MM.1S (cell line): ENCODE results near the gene NIT2.

Experiments used
- DNase-seq: peaks from one replicate; pipeline ENCODE4 v3.0.0-alpha.2; 2015
- H2AFZ ChIP-seq: fragments of 300-600 bp; sonication (generic); 2 replicates; pipeline ENCODE4 v1.6.0; 2016; ENCODE audit warnings: antibody characterized with exemption, low read length
- H3F3A ChIP-seq: fragments of 300-600 bp; sonication (generic); 2 replicates; pipeline ENCODE4 v1.6.1; 2016; ENCODE audit warnings: mild to moderate bottlenecking, antibody characterized with exemption, low read length, moderate library complexity, mixed read lengths; ENCODE audit not compliant: insufficient read depth
- H3K27ac ChIP-seq: fragments of 300-600 bp; sonication (generic); 2 replicates; pipeline ENCODE4 v1.5.1; 2016; ENCODE audit warnings: mild to moderate bottlenecking, low read length
- H3K27me3 ChIP-seq: fragments of 300-600 bp; sonication (generic); replicated peaks from 2 replicates; pipeline ENCODE4 v1.6.0; 2016; ENCODE audit warnings: low read length; ENCODE audit not compliant: insufficient read depth
- H3K36me3 ChIP-seq: fragments of 300-600 bp; sonication (generic); replicated peaks from 2 replicates; pipeline ENCODE4 v1.6.1; 2016; ENCODE audit warnings: mild to moderate bottlenecking, low read length, mixed read lengths; ENCODE audit not compliant: insufficient read depth
- H3K4me1 ChIP-seq: fragments of 300-600 bp; sonication (generic); 2 replicates; pipeline ENCODE4 v1.6.1; 2016; ENCODE audit warnings: low read length, mixed read lengths
- H3K4me2 ChIP-seq: fragments of 300-600 bp; sonication (generic); 2 replicates; pipeline ENCODE4 v1.6.0; 2016; ENCODE audit warnings: low read depth, low read length
- H3K4me3 ChIP-seq: fragments of 300-600 bp; sonication (generic); 2 replicates; pipeline ENCODE4 v1.5.1; 2016; ENCODE audit warnings: low read length, mixed read lengths
- H3K79me2 ChIP-seq: fragments of 300-600 bp; sonication (generic); 2 replicates; pipeline ENCODE4 v1.6.1; 2016; ENCODE audit warnings: mixed run types, low read length, mixed read lengths
- H3K9ac ChIP-seq: fragments of 300-600 bp; sonication (generic); 2 replicates; pipeline ENCODE4 v1.6.1; 2016; ENCODE audit warnings: low read length, mixed read lengths
- H3K9me2 ChIP-seq: fragments of 300-600 bp; sonication (generic); replicated peaks from 2 replicates; pipeline ENCODE4 v1.6.1; 2016; ENCODE audit warnings: mild to moderate bottlenecking, low read length, mixed read lengths; ENCODE audit not compliant: insufficient read depth
- H3K9me3 ChIP-seq: fragments of 300-600 bp; sonication (generic); replicated peaks from 2 replicates; pipeline ENCODE4 v1.6.1; 2016; ENCODE audit warnings: mild to moderate bottlenecking, low read length, mixed read lengths; ENCODE audit not compliant: insufficient read depth
- H4K20me1 ChIP-seq: fragments of 300-600 bp; sonication (generic); 2 replicates; pipeline ENCODE4 v1.6.1; 2016; ENCODE audit warnings: mild to moderate bottlenecking, low read length, moderate library complexity, mixed read lengths; ENCODE audit not compliant: insufficient read depth
- CTCF ChIP-seq: fragments of 300-600 bp; sonication (generic); IDR thresholded peaks from 2 replicates; pipeline ENCODE4 v1.5.1; 2016; ENCODE audit warnings: antibody characterized with exemption, low read length, mixed read lengths
- EZH2 ChIP-seq: fragments of 300-600 bp; sonication (generic); optimal IDR thresholded peaks from 2 replicates; pipeline ENCODE3; 2017; ENCODE audit warnings: low read depth, mild to moderate bottlenecking, antibody characterized with exemption, low read length, mixed read lengths
- EZH2phosphoT487 ChIP-seq: fragments of 300-600 bp; sonication (generic); IDR thresholded peaks from 2 replicates; pipeline ENCODE4 v1.6.1; 2018; ENCODE audit warnings: antibody characterized with exemption, low read length

The NIT2 gene

DNA sequence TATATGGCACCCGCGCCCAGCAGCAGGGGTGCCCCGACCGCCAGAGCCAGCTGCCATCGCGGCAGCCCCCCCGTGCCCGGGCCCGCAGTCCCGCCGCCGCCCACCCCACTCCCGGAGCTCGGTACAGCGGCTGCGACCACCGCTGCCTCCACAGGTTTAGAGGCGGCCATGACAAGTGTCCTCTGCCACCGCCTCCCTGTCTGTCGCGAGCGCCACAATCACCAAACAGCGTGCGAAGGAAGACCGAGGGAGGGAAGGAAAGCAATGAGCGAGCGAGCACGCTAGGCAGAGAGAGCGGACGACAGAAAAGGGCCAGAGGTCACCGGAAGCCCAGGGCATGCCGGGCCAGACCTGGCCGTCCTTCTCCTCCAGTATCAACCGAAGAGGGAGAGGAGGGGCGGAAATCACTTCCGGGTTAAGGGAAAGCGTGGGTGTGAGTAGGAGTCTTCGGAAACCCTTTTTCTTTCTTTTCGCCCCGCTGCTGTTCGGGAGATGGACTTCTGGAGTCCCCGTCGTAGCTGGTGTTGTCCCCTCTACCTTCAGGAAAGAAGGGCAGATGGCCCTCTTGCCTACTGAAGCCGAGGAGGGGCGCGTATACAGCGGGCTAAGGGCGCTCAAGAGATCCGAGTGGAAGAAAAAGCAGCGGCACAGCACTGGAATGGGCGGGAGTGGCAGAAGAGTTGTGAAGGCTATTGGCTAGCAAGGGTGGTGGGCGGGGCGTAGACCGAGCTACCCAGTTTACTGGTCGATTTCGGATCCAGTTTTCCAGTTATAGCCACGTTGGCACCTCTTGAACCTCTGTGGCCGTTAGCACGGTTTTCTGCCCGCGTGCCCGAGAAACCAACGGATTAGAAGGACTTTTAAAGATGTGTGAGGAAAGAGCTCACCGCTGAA lies 66.5 kb downstream of the NIT2 start, which contains the start of the genes LNP1 and TOMM70:
Gene LNP1, plus strand, starts transcription at position 760 of the 894 bp plus-strand sequence. CDS start 28,191 bp downstream, outside the sequence.
Gene TOMM70, minus strand, starts transcription at position 310 of the 894 bp plus-strand sequence. Its CDS starts 140 bp downstream, at position 170.
- peaks cover 7% of the 10 kb centered on the region; the same call in 1 of the 2 replicates for H4K20me1 ChIP-seq
- peak within 1 kb of the TSS; percentile 80 for H3K9ac ChIP-seq
- H3K27me3 ChIP-seq: no peaks in the 10 kb centered on the region
- H3K9me3 ChIP-seq: no peaks in the 10 kb centered on the region
- H3K4me3 ChIP-seq: peak within 1 kb of the TSS; percentile 92
- peaks cover 56% of the 10 kb centered on the region for H3K79me2 ChIP-seq
- H3K4me1 ChIP-seq: peaks cover 16% of the 10 kb centered on the region
- H3K36me3 ChIP-seq: no peaks in the 10 kb centered on the region
- H3F3A ChIP-seq: peaks cover 6% of the 10 kb centered on the region
- H3K9me2 ChIP-seq: no peaks in the 10 kb centered on the region
- peak; percentile 98 for DNase-seq
- peak within 1 kb of the TSS; percentile 86 for H3K4me2 ChIP-seq
- peak within 1 kb of the TSS; percentile 81 for H3K27ac ChIP-seq
- TF ChIP-seq EZH2 (no peak), CTCF (no peak), EZH2phosphoT487 (no peak)
- H2AFZ ChIP-seq: peak within 1 kb of the TSS; percentile 75

DNA sequence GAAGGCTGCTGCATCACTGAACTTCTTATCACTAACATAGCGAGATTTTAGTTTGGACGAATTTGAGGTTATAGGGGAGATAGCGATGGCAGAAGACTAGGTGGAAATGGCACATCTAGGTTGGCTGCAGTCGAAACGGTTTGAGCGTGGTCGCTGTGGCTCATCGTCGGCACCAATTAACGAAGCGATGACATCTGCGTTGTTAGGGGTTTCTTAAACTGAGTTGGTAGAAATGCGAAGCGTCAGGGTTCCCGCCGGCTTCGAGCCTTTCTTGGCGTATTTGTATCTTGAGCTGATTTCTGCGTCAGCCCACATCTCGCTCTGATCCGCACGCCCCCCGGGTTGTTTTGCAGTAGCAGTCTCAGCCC lies 67.1 kb downstream of the NIT2 start:
- Histone ChIP-seq H3K9ac (peak overlapping the region; percentile 80), H3K4me2 (peak overlapping the region; percentile 67), H3K9me3 (no peaks in the 10 kb centered on the region), H3F3A (peaks cover 6% of the 10 kb centered on the region), H3K27ac (peak overlapping the region; percentile 81), H3K9me2 (no peaks in the 10 kb centered on the region), H3K79me2 (peaks cover 50% of the 10 kb centered on the region), H3K4me1 (peaks cover 16% of the 10 kb centered on the region), H4K20me1 (peaks cover 7% of the 10 kb centered on the region; the same call in 1 of the 2 replicates), H2AFZ (peak overlapping the region; percentile 69), H3K27me3 (no peaks in the 10 kb centered on the region), H3K4me3 (peak overlapping the region; percentile 92), H3K36me3 (no peaks in the 10 kb centered on the region)
- DNase-seq: peak; percentile 46
- TF ChIP-seq EZH2phosphoT487 (no peak), CTCF (no peak), EZH2 (no peak)

DNA sequence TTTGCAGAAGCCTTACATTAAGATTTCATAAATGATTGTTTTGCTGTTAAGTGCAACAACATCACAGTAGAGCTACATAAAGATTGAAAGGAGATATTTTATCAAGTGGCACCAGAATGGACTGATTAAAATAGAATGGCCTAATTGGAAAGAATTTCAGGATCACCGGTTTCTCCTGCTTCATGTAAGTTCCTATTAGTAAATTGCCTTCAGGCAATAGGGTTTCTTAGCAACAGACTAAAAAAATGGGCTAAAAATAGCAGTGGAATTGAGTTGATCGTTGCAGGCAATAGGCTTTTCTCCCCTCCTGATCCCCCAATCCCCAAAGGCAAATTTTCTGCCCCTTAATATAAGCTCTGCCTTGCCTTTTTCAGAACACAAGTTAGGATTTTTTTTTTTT lies 67.7 kb downstream of the NIT2 start:
- Histone ChIP-seq H3K4me3 (peak overlapping the region; percentile 92), H3K27me3 (no peaks in the 10 kb centered on the region), H3K36me3 (no peaks in the 10 kb centered on the region), H3F3A (peaks cover 6% of the 10 kb centered on the region), H3K9me3 (no peaks in the 10 kb centered on the region), H3K4me1 (peaks cover 16% of the 10 kb centered on the region), H3K27ac (peak overlapping the region; percentile 81; the same call in 1 of the 2 replicates), H3K79me2 (peaks cover 44% of the 10 kb centered on the region), H4K20me1 (0 out of 2 replicates have a peak, but pooled peaks cover 2% of the 10 kb centered on the region), H3K9ac (peak overlapping the region; percentile 80; the same call in 1 of the 2 replicates), H2AFZ (peak overlapping the region; percentile 69; the same call in 1 of the 2 replicates), H3K4me2 (peak overlapping the region; percentile 67), H3K9me2 (no peaks in the 10 kb centered on the region)
- TF ChIP-seq CTCF (no peak), EZH2phosphoT487 (no peak), EZH2 (no peak)
- DNase-seq: peak; percentile 6
